Epidermal melanocyte (primary cell): Measurements from ENCODE around the gene LCNL1.

Source experiments
- DNase-seq: peaks from one replicate; pipeline ENCODE4 v3.0.0; 2011; ENCODE audit warnings: low spot score; ENCODE audit not compliant: insufficient read length

The LCNL1 gene

GRCh38 chr9:137009938-137010732, 27.3 kb downstream of the LCNL1 start:
- DNase-seq = no peak

GRCh38 chr9:137011156-137011555, 28.4 kb downstream of the LCNL1 start:
- DNase-seq = no peak

- DNase-seq = no peak
These were observed 29.3 kb downstream of the LCNL1 start for GRCh38 chr9:137011907-137012675.

- no peak for DNase-seq
These were observed 30.1 kb downstream of the LCNL1 start for GRCh38 chr9:137012694-137013570.

GRCh38 chr9:137013571-137013940, 30.8 kb downstream of the LCNL1 start:
- DNase-seq = no peak

GRCh38 chr9:137014166-137014565, 31.4 kb downstream of the LCNL1 start:
- no peak for DNase-seq

- no peak for DNase-seq
These were observed 32.2 kb downstream of the LCNL1 start for GRCh38 chr9:137014776-137015539.

GRCh38 chr9:137015540-137015930, 32.7 kb downstream of the LCNL1 start:
- DNase-seq = no peak

- DNase-seq = no peak
These were observed 33.2 kb downstream of the LCNL1 start for GRCh38 chr9:137015976-137016375.

- no peak for DNase-seq
These were observed 33.6 kb downstream of the LCNL1 start for GRCh38 chr9:137016436-137016835.

GRCh38 chr9:137017071-137017470, 34.3 kb downstream of the LCNL1 start:
- DNase-seq = no peak

- no peak for DNase-seq
These were observed 35.2 kb downstream of the LCNL1 start for GRCh38 chr9:137017791-137018497.

GRCh38 chr9:137018761-137019559, 36.2 kb downstream of the LCNL1 start:
- no peak for DNase-seq

GRCh38 chr9:137019891-137020683, 37.3 kb downstream of the LCNL1 start:
- DNase-seq = no peak

GRCh38 chr9:137020771-137021567, 38.2 kb downstream of the LCNL1 start:
- DNase-seq = no peak

- no peak for DNase-seq
These were observed 38.8 kb downstream of the LCNL1 start for GRCh38 chr9:137021568-137021978.

GRCh38 chr9:137021979-137022661, 39.3 kb downstream of the LCNL1 start:
- no peak for DNase-seq
